C4-2B (cell line): ENCODE data around the gene SLC25A14.

Experiments used
- H3K27ac ChIP-seq: fragments of 450-650 bp; 2 replicates; pipeline ENCODE4 v1.5.1; 2017
- CTCF ChIP-seq: fragments of 450-650 bp; conservative IDR thresholded peaks from 2 replicates; pipeline ENCODE4 v1.5.1; 2017; ENCODE audit warnings: mild to moderate bottlenecking
- ZFX ChIP-seq: fragments of 450-650 bp; IDR thresholded peaks from 2 replicates; pipeline ENCODE4 v1.6.1; 2017

Gene SLC25A14

GRCh38 chrX:130386408-130386808 is 46.7 kb downstream of the SLC25A14 start:
- TF ChIP-seq CTCF, result no peak
- no peak for TF ChIP-seq ZFX
- H3K27ac ChIP-seq, result no peak overlapping the region

- H3K27ac ChIP-seq, result no peak overlapping the region
- TF ChIP-seq ZFX, result no peak
- TF ChIP-seq CTCF, result peak; percentile 77
These were observed 53.8 kb downstream of the SLC25A14 start for GRCh38 chrX:130393451-130394074.

GRCh38 chrX:130395341-130395740 is 55.6 kb downstream of the SLC25A14 start:
- TF ChIP-seq CTCF (no peak), ZFX (no peak)

GRCh38 chrX:130401415-130402207 is 61.9 kb downstream of the SLC25A14 start, which contains the start of gene RBMX2:
Gene RBMX2 (plus strand): TSS chrX:130401987. CDS start chrX:130402033, 46 bp downstream.
- peak within 1 kb of the TSS; percentile 69 for H3K27ac ChIP-seq
- TF ChIP-seq ZFX, result no peak
- no peak for TF ChIP-seq CTCF

More at GRCh38 chrX:130395341-130395740, 55.6 kb downstream of the SLC25A14 start:
- no peak overlapping the region for H3K27ac ChIP-seq

- H3K27ac ChIP-seq, result peak overlapping the region; percentile 69
- TF ChIP-seq CTCF (no peak), ZFX (no peak)
These were observed 62.5 kb downstream of the SLC25A14 start for GRCh38 chrX:130402208-130402684.

- no peak overlapping the region for H3K27ac ChIP-seq
- no peak for TF ChIP-seq CTCF
- no peak for TF ChIP-seq ZFX
These were observed 73.7 kb downstream of the SLC25A14 start for GRCh38 chrX:130413415-130413814.

- no peak overlapping the region for H3K27ac ChIP-seq
- TF ChIP-seq ZFX, result no peak
- no peak for TF ChIP-seq CTCF
These were observed 75.1 kb downstream of the SLC25A14 start for GRCh38 chrX:130414800-130415199.
